Measurements from ENCODE around the gene PDE8A. TPM values are rescaled to one million over a fixed set of nuclear protein-coding genes. Genes with fewer than 3 reads are reported as not detected.
A peak's percentile ranks its signal among the peaks of the same experiment; 100 is the strongest.

Gene PDE8A
- total RNA-seq, 1 donor, result 26.2 TPM

GRCh38 chr15:85030301-85030929, 48.8 kb downstream of the PDE8A start:
- H3K4me3 ChIP-seq (ENCODE audit: low read depth, low read length), result no peak overlapping the region
- TF ChIP-seq CTCF (IDR thresholded peaks at IDR 0.05; ENCODE audit: insufficient read depth, low read length), result no peak
- DNase-seq (ENCODE audit: low read depth), result peak; percentile 26

- no peak overlapping the region for H3K4me3 ChIP-seq (ENCODE audit: low read depth, low read length)
- no peak for TF ChIP-seq CTCF (IDR thresholded peaks at IDR 0.05; ENCODE audit: insufficient read depth, low read length)
- no peak for DNase-seq (ENCODE audit: low read depth)
Observed at GRCh38 chr15:85031086-85031943, 49.7 kb downstream of the PDE8A start.

- DNase-seq (ENCODE audit: low read depth), result no peak
- TF ChIP-seq CTCF (IDR thresholded peaks at IDR 0.05; ENCODE audit: insufficient read depth, low read length), result no peak
- no peak overlapping the region for H3K4me3 ChIP-seq (ENCODE audit: low read depth, low read length)
Observed at GRCh38 chr15:85031944-85032558, 50.4 kb downstream of the PDE8A start.

GRCh38 chr15:85033148-85033547, 51.5 kb downstream of the PDE8A start:
- no peak for DNase-seq (ENCODE audit: low read depth)
- TF ChIP-seq CTCF (IDR thresholded peaks at IDR 0.05; ENCODE audit: insufficient read depth, low read length), result no peak
- H3K4me3 ChIP-seq (ENCODE audit: low read depth, low read length), result no peak overlapping the region

- DNase-seq (ENCODE audit: low read depth), result no peak
- no peak overlapping the region for H3K4me3 ChIP-seq (ENCODE audit: low read depth, low read length)
- TF ChIP-seq CTCF (IDR thresholded peaks at IDR 0.05; ENCODE audit: insufficient read depth, low read length), result no peak
Observed at GRCh38 chr15:85034276-85034675, 52.6 kb downstream of the PDE8A start.

GRCh38 chr15:85035980-85036379, 54.3 kb downstream of the PDE8A start:
- no peak overlapping the region for H3K4me3 ChIP-seq (ENCODE audit: low read depth, low read length)
- no peak for DNase-seq (ENCODE audit: low read depth)
- no peak for TF ChIP-seq CTCF (IDR thresholded peaks at IDR 0.05; ENCODE audit: insufficient read depth, low read length)
